Measurements from ENCODE around the gene KLK2. TPM values are rescaled to one million over a fixed set of nuclear protein-coding genes. Genes with fewer than 3 reads are reported as not detected.

Gene KLK2
- total and polyA plus RNA-seq, 2 of the 13 experiments (the other 11 are each of a cell fraction or from before 2014, with no cell fraction given), result 0.11 TPM; not detected in 1

DNA sequence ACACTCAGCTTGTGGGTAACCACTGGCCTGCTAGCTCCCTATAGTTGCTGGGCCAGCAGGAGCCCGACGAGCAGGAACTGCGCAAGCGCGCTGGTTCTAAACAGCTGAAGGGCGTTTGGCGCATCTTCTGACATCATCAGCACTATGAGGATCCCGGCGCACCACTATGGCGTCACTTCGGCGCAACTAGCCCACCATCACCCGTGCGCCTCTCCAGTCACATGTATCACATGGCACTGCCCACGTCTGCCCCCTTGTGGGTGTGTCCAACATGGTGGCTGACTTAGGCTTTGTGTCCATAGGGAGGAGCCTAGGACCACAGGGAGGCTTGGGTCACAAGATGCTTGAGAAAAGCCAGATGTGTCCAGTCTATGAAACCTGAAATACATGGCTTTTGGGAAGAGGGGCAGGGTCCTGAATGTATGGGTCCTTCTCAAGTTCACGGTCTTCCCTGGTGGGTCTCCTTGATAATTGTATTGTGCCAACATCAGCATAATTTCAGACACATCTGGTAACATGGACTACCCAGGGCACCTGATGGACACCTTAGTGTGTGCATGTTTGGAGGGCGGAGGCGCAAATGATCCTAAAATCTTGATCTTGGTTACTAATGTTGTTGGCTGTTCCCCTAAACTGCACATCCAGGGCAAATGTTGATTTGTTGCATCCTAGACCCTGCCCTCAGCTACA is 20.0 kb downstream of the KLK2 start (continued):
- TF ChIP-seq, protein P1, sequence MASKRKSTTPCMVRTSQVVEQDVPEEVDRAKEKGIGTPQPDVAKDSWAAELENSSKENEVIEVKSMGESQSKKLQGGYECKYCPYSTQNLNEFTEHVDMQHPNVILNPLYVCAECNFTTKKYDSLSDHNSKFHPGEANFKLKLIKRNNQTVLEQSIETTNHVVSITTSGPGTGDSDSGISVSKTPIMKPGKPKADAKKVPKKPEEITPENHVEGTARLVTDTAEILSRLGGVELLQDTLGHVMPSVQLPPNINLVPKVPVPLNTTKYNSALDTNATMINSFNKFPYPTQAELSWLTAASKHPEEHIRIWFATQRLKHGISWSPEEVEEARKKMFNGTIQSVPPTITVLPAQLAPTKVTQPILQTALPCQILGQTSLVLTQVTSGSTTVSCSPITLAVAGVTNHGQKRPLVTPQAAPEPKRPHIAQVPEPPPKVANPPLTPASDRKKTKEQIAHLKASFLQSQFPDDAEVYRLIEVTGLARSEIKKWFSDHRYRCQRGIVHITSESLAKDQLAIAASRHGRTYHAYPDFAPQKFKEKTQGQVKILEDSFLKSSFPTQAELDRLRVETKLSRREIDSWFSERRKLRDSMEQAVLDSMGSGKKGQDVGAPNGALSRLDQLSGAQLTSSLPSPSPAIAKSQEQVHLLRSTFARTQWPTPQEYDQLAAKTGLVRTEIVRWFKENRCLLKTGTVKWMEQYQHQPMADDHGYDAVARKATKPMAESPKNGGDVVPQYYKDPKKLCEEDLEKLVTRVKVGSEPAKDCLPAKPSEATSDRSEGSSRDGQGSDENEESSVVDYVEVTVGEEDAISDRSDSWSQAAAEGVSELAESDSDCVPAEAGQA (IDR thresholded peaks at IDR 0.05; ENCODE audit: low read depth), result no peak
- TF ChIP-seq, protein P1 (CRISPR knock-in tag; IDR thresholded peaks at IDR 0.05; ENCODE audit: borderline replicate concordance), result no peak
- TF ChIP-seq MYC (CRISPR knock-in tag; IDR thresholded peaks at IDR 0.05; ENCODE audit: borderline replicate concordance) (no peak), RAD21 (CRISPR knock-in tag; IDR thresholded peaks at IDR 0.05) (no peak)
- TF ChIP-seq, protein P2, sequence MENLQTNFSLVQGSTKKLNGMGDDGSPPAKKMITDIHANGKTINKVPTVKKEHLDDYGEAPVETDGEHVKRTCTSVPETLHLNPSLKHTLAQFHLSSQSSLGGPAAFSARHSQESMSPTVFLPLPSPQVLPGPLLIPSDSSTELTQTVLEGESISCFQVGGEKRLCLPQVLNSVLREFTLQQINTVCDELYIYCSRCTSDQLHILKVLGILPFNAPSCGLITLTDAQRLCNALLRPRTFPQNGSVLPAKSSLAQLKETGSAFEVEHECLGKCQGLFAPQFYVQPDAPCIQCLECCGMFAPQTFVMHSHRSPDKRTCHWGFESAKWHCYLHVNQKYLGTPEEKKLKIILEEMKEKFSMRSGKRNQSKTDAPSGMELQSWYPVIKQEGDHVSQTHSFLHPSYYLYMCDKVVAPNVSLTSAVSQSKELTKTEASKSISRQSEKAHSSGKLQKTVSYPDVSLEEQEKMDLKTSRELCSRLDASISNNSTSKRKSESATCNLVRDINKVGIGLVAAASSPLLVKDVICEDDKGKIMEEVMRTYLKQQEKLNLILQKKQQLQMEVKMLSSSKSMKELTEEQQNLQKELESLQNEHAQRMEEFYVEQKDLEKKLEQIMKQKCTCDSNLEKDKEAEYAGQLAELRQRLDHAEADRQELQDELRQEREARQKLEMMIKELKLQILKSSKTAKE (CRISPR knock-in tag; IDR thresholded peaks at IDR 0.05; ENCODE audit: borderline replicate concordance), result no peak

Data from HepG2 (cell line).